ENCODE measurements around the gene MATN4. TPM values are rescaled to one million over a fixed set of nuclear protein-coding genes. Genes with fewer than 3 reads are reported as not detected.

The MATN4 gene
- total RNA-seq, 1 donor from 2014 or later, result not detected

- Histone ChIP-seq H3K27ac (replicated peaks) (no peak overlapping the region), H3K4me1 (no peaks in the 10 kb centered on the region), H3K4me3 (no peak overlapping the region), H3K27me3 (ENCODE audit: low read depth) (peaks cover 48% of the 10 kb centered on the region), H3K36me3 (no peaks in the 10 kb centered on the region), H3K9me3 (replicated peaks) (no peaks in the 10 kb centered on the region)
- TF ChIP-seq CTCF (IDR thresholded peaks at IDR 0.05; ENCODE audit: borderline replicate concordance), result no peak
- no peak for DNase-seq
- intact Hi-C loops (cut with micrococcal nuclease), result no loop called here
These were observed 39.6 kb downstream of the MATN4 start for GRCh38 chr20:45268531-45268930.

GRCh38 chr20:45266977-45267376, 41.1 kb downstream of the MATN4 start:
- Histone ChIP-seq H3K27ac (replicated peaks) (no peak overlapping the region), H3K4me3 (no peak overlapping the region), H3K9me3 (replicated peaks) (no peaks in the 10 kb centered on the region), H3K27me3 (ENCODE audit: low read depth) (peaks cover 49% of the 10 kb centered on the region), H3K36me3 (no peaks in the 10 kb centered on the region), H3K4me1 (no peaks in the 10 kb centered on the region)
- no peak for TF ChIP-seq CTCF (IDR thresholded peaks at IDR 0.05; ENCODE audit: borderline replicate concordance)
- DNase-seq, result no peak
- intact Hi-C loops (cut with micrococcal nuclease), result no loop called here

- H3K27me3 ChIP-seq (ENCODE audit: low read depth), result peaks cover 59% of the 10 kb centered on the region
- no peak for TF ChIP-seq CTCF (IDR thresholded peaks at IDR 0.05; ENCODE audit: borderline replicate concordance)
- no peaks in the 10 kb centered on the region for H3K4me1 ChIP-seq
- no peaks in the 10 kb centered on the region for H3K9me3 ChIP-seq (replicated peaks)
- DNase-seq, result no peak
- intact Hi-C loops (cut with micrococcal nuclease), result no loop called here
- H3K4me3 ChIP-seq, result no peak overlapping the region
- H3K36me3 ChIP-seq, result no peaks in the 10 kb centered on the region
- H3K27ac ChIP-seq (replicated peaks), result no peak overlapping the region
These were observed 44.4 kb downstream of the MATN4 start for GRCh38 chr20:45263556-45264266.

- no peak for TF ChIP-seq CTCF (IDR thresholded peaks at IDR 0.05; ENCODE audit: borderline replicate concordance)
- H3K36me3 ChIP-seq, result no peaks in the 10 kb centered on the region
- H3K4me1 ChIP-seq, result no peaks in the 10 kb centered on the region
- H3K4me3 ChIP-seq, result no peak overlapping the region
- H3K9me3 ChIP-seq (replicated peaks), result no peaks in the 10 kb centered on the region
- intact Hi-C loops (cut with micrococcal nuclease), result no loop called here
- peaks cover 54% of the 10 kb centered on the region for H3K27me3 ChIP-seq (ENCODE audit: low read depth)
- no peak for DNase-seq
- no peak overlapping the region for H3K27ac ChIP-seq (replicated peaks)
These were observed 49.4 kb downstream of the MATN4 start for GRCh38 chr20:45258664-45259063.

GRCh38 chr20:45258259-45258658, 49.8 kb downstream of the MATN4 start:
- no peaks in the 10 kb centered on the region for H3K9me3 ChIP-seq (replicated peaks)
- no peak overlapping the region for H3K4me3 ChIP-seq
- TF ChIP-seq CTCF (IDR thresholded peaks at IDR 0.05; ENCODE audit: borderline replicate concordance), result no peak
- DNase-seq, result no peak
- H3K4me1 ChIP-seq, result no peaks in the 10 kb centered on the region
- H3K27ac ChIP-seq (replicated peaks), result no peak overlapping the region
- intact Hi-C loops (cut with micrococcal nuclease), result no loop called here
- H3K27me3 ChIP-seq (ENCODE audit: low read depth), result peaks cover 54% of the 10 kb centered on the region
- H3K36me3 ChIP-seq, result no peaks in the 10 kb centered on the region
